Sigmoid colon (tissue), 7 donors: ENCODE results near the gene HAND2. TPM values are rescaled to one million over a fixed set of nuclear protein-coding genes. Genes with fewer than 3 reads are reported as not detected.

ENCODE experiments used
- DNase-seq: peaks from one replicate; pipeline ENCODE4 v3.0.0-alpha.2; 2019
- H3K27ac ChIP-seq, 4 donors: fragments of 200-600 bp; sonication (generic); one replicate each; pipeline ENCODE4 v1.5.1; 2016 to 2019; ENCODE audit warnings: mild to moderate bottlenecking in 1 of 4
- H3K27me3 ChIP-seq, 3 donors: fragments of 200-600 bp; sonication (generic); one replicate each; pipeline ENCODE4 v1.5.1; 2019; ENCODE audit warnings: mild to moderate bottlenecking in 1 of 3
- H3K36me3 ChIP-seq, 4 donors: fragments of 200-600 bp; sonication (generic); one replicate each; pipeline ENCODE4 v1.5.1; 2016 to 2019
- H3K4me1 ChIP-seq, 4 donors: fragments of 200-600 bp; sonication (generic); one replicate each; pipeline ENCODE4 v1.5.1; 2017 to 2019
- H3K4me3 ChIP-seq, 4 donors: fragments of 200-600 bp; sonication (generic); one replicate each; pipeline ENCODE4 v1.5.1; 2017 to 2019; ENCODE audit warnings: mild to moderate bottlenecking in 2 of 4, moderate library complexity in 1 of 4
- H3K9me3 ChIP-seq, 4 donors: fragments of 200-600 bp in 3 of 4; sonication (generic) in 3 of 4; one replicate each; pipeline versions ENCODE4 v1.5.1 to v1.6.1; 2013 to 2019
- CTCF ChIP-seq, 4 experiments: fragments of 450-650 bp in 3 of 4; fragments of 200-600 bp in 1 of 4; IDR thresholded peaks; one replicate each; pipeline ENCODE4 v1.5.1; 2016 to 2019; ENCODE audit warnings: antibody characterized with exemption in 4 of 4, mild to moderate bottlenecking in 3 of 4, moderate library complexity in 2 of 4
- EP300 ChIP-seq, 4 donors: sonication (generic); formaldehyde crosslinking; IDR thresholded peaks; one replicate each; pipeline ENCODE4 v1.6.1; 2017; ENCODE audit warnings: antibody characterized with exemption in 4 of 4
- POLR2A ChIP-seq, 2 donors: fragments of 450-650 bp; IDR thresholded peaks; one replicate each; pipeline ENCODE4 v1.6.1; 2016; ENCODE audit warnings: antibody characterized with exemption in 2 of 2, mild to moderate bottlenecking in 2 of 2, moderate library complexity in 2 of 2
- POLR2AphosphoS5 ChIP-seq, 4 donors: sonication (generic); formaldehyde crosslinking; IDR thresholded peaks; one replicate each; pipeline ENCODE4 v1.6.1; 2017; ENCODE audit warnings: antibody characterized with exemption in 4 of 4
- WGBS, 2 donors: extraction: QIAGEN DNeasy Blood & Tissue Kit; methylation state at CpG; one replicate each; pipeline ENCODE4 v1.1.7; 2013; 5-methylcytosine and 5-hydroxymethylcytosine counted together
- intact Hi-C: fragments of 100-400 bp; cut with DNase I; formaldehyde crosslinking; loops from one replicate; pipeline ENCODE4 v1.15.1; 2023
- polyA plus RNA-seq, 3 donors: library from polyadenylated mRNA; stranded (reverse); fragments of 200-250 nt; gene quantifications; one replicate each; pipeline ENCODE4 v1.2.3, GENCODE V29; 2013
- total RNA-seq, 4 donors: library from RNA; depleted of rRNA; stranded (reverse); fragments of >200 nt; gene quantifications; one replicate each; pipeline ENCODE4 v1.1.0, GENCODE V29; 2016
- donor health status: healthy with polysubstance abuse.
- donor health status: Bipolar disorder and iron deficiency.
- donor health status: healthy.

HAND2 gene
- total and polyA plus RNA-seq, 7 donors, result 0.46 to 224 (median 141) TPM

- intact Hi-C loops, result no loop called here
- no peak for DNase-seq
- no peak overlapping the region for H3K4me3 ChIP-seq
- H3K36me3 ChIP-seq, result no peaks in the 10 kb centered on the region
- no peak for TF ChIP-seq CTCF (IDR thresholded peaks at IDR 0.05)
- H3K9me3 ChIP-seq, result no peaks in the 10 kb centered on the region
- 89 to 93% methylated on average over 4 of the region's 4 CpGs for WGBS, 2 donors
- no peaks in the 10 kb centered on the region for H3K27me3 ChIP-seq
- H3K4me1 ChIP-seq, result peaks cover 0 to 14% (median 11%) of the 10 kb centered on the region in 4 donors
- H3K27ac ChIP-seq, result peak overlapping the region; percentile 17 to 76 (median 60)
Observed at GRCh38 chr4:173478913-173479283, 51.1 kb downstream of the HAND2 start.

GRCh38 chr4:173478201-173478912 is 51.7 kb downstream of the HAND2 start:
- intact Hi-C loops, result no loop called here
- no peaks in the 10 kb centered on the region for H3K9me3 ChIP-seq
- H3K36me3 ChIP-seq, result no peaks in the 10 kb centered on the region
- TF ChIP-seq EP300 (IDR thresholded peaks at IDR 0.05) (no peak), POLR2AphosphoS5 (IDR thresholded peaks at IDR 0.05) (no peak), POLR2A (IDR thresholded peaks at IDR 0.05) (no peak), CTCF (IDR thresholded peaks at IDR 0.05) (no peak)
- no peaks in the 10 kb centered on the region for H3K27me3 ChIP-seq
- no peak overlapping the region for H3K4me3 ChIP-seq
- no peak for DNase-seq
- peaks cover 0 to 14% (median 11%) of the 10 kb centered on the region in 4 donors for H3K4me1 ChIP-seq
- H3K27ac ChIP-seq, result peak overlapping the region; percentile 17 to 76 (median 60)
- 84 to 92% methylated on average over 5 of the region's 5 CpGs for WGBS, 2 donors

GRCh38 chr4:173477016-173477415 is 53.0 kb downstream of the HAND2 start:
- H3K27ac ChIP-seq, result peak overlapping the region in 1 of 4 donors; percentile 76
- 69 to 84% methylated on average over 1 of the region's 1 CpG for whole genome bisulfite sequencing, 2 donors
- H3K27me3 ChIP-seq, result no peaks in the 10 kb centered on the region
- TF ChIP-seq CTCF (IDR thresholded peaks at IDR 0.05) (no peak), POLR2AphosphoS5 (IDR thresholded peaks at IDR 0.05) (no peak), EP300 (IDR thresholded peaks at IDR 0.05) (no peak), POLR2A (IDR thresholded peaks at IDR 0.05) (no peak)
- no peaks in the 10 kb centered on the region for H3K36me3 ChIP-seq
- peaks cover 0 to 14% (median 11%) of the 10 kb centered on the region in 4 donors for H3K4me1 ChIP-seq
- no peak overlapping the region for H3K4me3 ChIP-seq
- intact Hi-C loops, result no loop called here
- H3K9me3 ChIP-seq, result no peaks in the 10 kb centered on the region
- no peak for DNase-seq

Other genes starting within 250 kb of the HAND2 start
- 10 to 100 TPM; 45.1 to 74.7 (median 59.4) TPM for gene HMGB2, start 195.9 kb downstream of the HAND2 start, total RNA-seq
- gene HMGB2, start 195.9 kb downstream of the HAND2 start, polyA plus RNA-seq, result 100 to 1,000 TPM in 2 of 3 donors, 10 to 100 TPM in 1; 96.1 to 255 (median 129) TPM
- 10 to 100 TPM; 39.6 to 61.4 (median 53.1) TPM for gene SAP30, start 159.3 kb downstream of the HAND2 start, total RNA-seq
- gene SAP30, start 159.3 kb downstream of the HAND2 start, polyA plus RNA-seq, result 10 to 100 TPM in 1 of 3 donors, 1 to 10 TPM in 2; 7.2 to 11.0 (median 9.0) TPM
- 1 to 10 TPM; 2.6 to 5.8 (median 4.5) TPM for gene SCRG1, start 131.1 kb downstream of the HAND2 start, total RNA-seq
- gene SCRG1, start 131.1 kb downstream of the HAND2 start, polyA plus RNA-seq, result under 1 TPM in 2 of 3 donors, not detected in 1; 0.55 to 0.60 TPM